Subcutaneous abdominal adipose tissue (tissue), 5 donors: ENCODE results near the gene CLDN9.
A peak's percentile ranks its signal among the peaks of the same experiment; 100 is the strongest.

ENCODE experiments used
- H3K27ac ChIP-seq: one replicate; pipeline ENCODE4 v1.7.0; 2013; ENCODE audit warnings: low read depth, mild to moderate bottlenecking, inconsistent platforms, low read length, moderate library complexity
- H3K27me3 ChIP-seq, 5 donors: one replicate each; pipeline ENCODE4 v1.7.0; 2013; ENCODE audit warnings: low read length in 5 of 5, inconsistent platforms in 1 of 5; ENCODE audit not compliant: control insufficient read depth in 5 of 5, insufficient read depth in 4 of 5
- H3K36me3 ChIP-seq, 5 donors: one replicate each; pipeline ENCODE4 v1.7.0; 2013; ENCODE audit warnings: low read length in 5 of 5; ENCODE audit not compliant: control insufficient read depth in 5 of 5, insufficient read depth in 5 of 5
- H3K4me1 ChIP-seq, 5 donors: one replicate each; pipeline ENCODE4 v1.7.0; 2013; ENCODE audit warnings: low read length in 5 of 5, mild to moderate bottlenecking in 3 of 5, moderate library complexity in 1 of 5; ENCODE audit not compliant: control insufficient read depth in 5 of 5, insufficient read depth in 5 of 5
- H3K4me3 ChIP-seq, 5 donors: one replicate each; pipeline ENCODE4 v1.7.0; 2013; ENCODE audit warnings: low read length in 5 of 5, low read depth in 1 of 5
- H3K9ac ChIP-seq, 5 donors: one replicate each; pipeline ENCODE4 v1.7.0; 2013; ENCODE audit warnings: low read length in 5 of 5, mild to moderate bottlenecking in 4 of 5, moderate library complexity in 3 of 5
- H3K9me3 ChIP-seq, 5 donors: one replicate each; pipeline ENCODE4 v1.7.0; 2013; ENCODE audit warnings: low read length in 5 of 5; ENCODE audit not compliant: control insufficient read depth in 5 of 5
- donor health status: healthy.
- donor health status: healthy.
- donor health status: healthy.
- donor health status: healthy.
- donor health status: healthy.

Gene CLDN9

GRCh38 chr16:2968368-2968737 lies 44.4 kb upstream of the CLDN9 start:
- peak overlapping the region in 4 of 5 donors; percentile 72 to 79 (median 78) for H3K4me3 ChIP-seq
- peaks cover 0 to 4% (median 0%) of the 10 kb centered on the region in 5 donors for H3K36me3 ChIP-seq
- H3K9me3 ChIP-seq = no peaks in the 10 kb centered on the region
- no peak overlapping the region for H3K27ac ChIP-seq
- H3K4me1 ChIP-seq = peaks cover 0 to 63% (median 46%) of the 10 kb centered on the region in 5 donors
- peaks cover 28 to 52% (median 40%) of the 10 kb centered on the region in 5 donors for H3K27me3 ChIP-seq
- no peak overlapping the region for H3K9ac ChIP-seq

- peaks cover 0 to 4% (median 0%) of the 10 kb centered on the region in 5 donors for H3K36me3 ChIP-seq
- no peak within 1 kb of the TSS for H3K27ac ChIP-seq
- H3K9ac ChIP-seq = peak within 1 kb of the TSS in 4 of 5 donors; percentile 21 to 64 (median 56)
- H3K27me3 ChIP-seq = peaks cover 22 to 46% (median 35%) of the 10 kb centered on the region in 5 donors
- H3K4me1 ChIP-seq = peaks cover 0 to 57% (median 41%) of the 10 kb centered on the region in 5 donors
- no peaks in the 10 kb centered on the region for H3K9me3 ChIP-seq
- H3K4me3 ChIP-seq = peak within 1 kb of the TSS in 4 of 5 donors; percentile 72 to 79 (median 78)
These were observed 43.8 kb upstream of the CLDN9 start, which contains the start of gene PAQR4 for GRCh38 chr16:2968738-2969544. TSS of gene PAQR4 (plus strand) at chr16:2969348. CDS start at chr16:2969675, 327 bp downstream.

DNA sequence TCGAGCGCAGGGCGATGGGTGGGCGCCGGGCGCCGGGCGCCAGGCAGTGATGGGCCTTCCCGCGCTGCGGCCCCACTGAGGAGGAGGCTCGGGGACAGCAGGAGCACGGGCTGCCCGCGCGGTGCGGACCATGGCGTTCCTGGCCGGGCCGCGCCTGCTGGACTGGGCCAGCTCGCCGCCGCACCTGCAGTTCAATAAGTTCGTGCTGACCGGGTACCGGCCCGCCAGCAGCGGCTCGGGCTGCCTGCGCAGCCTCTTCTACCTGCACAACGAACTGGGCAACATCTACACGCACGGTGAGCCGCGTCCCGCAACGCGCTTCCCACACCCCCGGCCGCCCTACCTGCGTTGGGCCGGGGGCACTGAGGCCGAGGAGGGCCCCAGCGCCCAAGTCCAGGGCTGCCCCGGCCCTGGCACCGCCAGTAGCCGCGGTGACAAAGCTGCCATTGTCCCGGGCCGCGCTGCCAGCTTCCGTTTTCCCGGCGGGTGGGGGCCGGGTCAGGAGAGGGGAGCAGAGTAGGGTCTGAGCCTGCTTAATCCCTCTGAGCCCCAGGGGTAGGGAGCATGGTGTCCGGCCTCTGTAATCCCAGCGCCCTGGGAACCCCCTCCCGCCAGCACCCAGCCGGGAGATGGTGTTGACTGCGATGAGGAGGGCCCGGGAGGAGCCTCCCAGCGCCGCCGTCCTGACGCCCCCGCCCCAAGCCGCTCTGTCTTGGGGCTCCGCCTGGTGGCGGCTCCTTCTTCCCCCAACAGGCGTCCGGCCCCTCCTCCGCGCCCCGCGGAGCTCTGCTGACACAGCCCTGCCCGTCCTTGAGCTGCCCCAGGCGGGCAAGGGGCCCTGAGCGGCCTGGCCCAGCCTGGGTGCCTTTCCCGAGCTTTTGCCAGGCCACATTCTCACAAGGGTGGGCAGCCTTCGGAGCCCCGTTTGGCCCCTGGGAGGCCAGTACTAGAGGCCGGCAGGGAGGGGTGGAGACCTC lies 42.9 kb upstream of the CLDN9 start:
- Histone ChIP-seq H3K4me3 (peak overlapping the region in 4 of 5 donors; percentile 72 to 79 (median 78)), H3K9ac (peak overlapping the region in 4 of 5 donors; percentile 21 to 64 (median 56)), H3K27me3 (peaks cover 13 to 39% (median 26%) of the 10 kb centered on the region in 5 donors), H3K4me1 (peaks cover 0 to 49% (median 32%) of the 10 kb centered on the region in 5 donors), H3K36me3 (peaks cover 0 to 4% (median 0%) of the 10 kb centered on the region in 5 donors), H3K9me3 (no peaks in the 10 kb centered on the region), H3K27ac (no peak overlapping the region)

GRCh38 chr16:2970563-2970962 lies 42.2 kb upstream of the CLDN9 start:
- H3K27me3 ChIP-seq = peaks cover 12 to 35% (median 25%) of the 10 kb centered on the region in 5 donors
- H3K4me1 ChIP-seq = peaks cover 0 to 47% (median 31%) of the 10 kb centered on the region in 5 donors
- H3K9me3 ChIP-seq = no peaks in the 10 kb centered on the region
- peaks cover 0 to 4% (median 0%) of the 10 kb centered on the region in 5 donors for H3K36me3 ChIP-seq
- H3K27ac ChIP-seq = no peak overlapping the region
- peak overlapping the region in 2 of 5 donors; percentile 53 to 64 for H3K9ac ChIP-seq
- H3K4me3 ChIP-seq = peak overlapping the region in 3 of 5 donors; percentile 72 to 78 (median 78)

- Histone ChIP-seq H3K9ac (no peak overlapping the region), H3K4me3 (no peak overlapping the region), H3K36me3 (peaks cover 0 to 4% (median 0%) of the 10 kb centered on the region in 5 donors), H3K27me3 (peaks cover 6 to 27% (median 17%) of the 10 kb centered on the region in 5 donors), H3K27ac (no peak overlapping the region), H3K4me1 (peaks cover 0 to 47% (median 31%) of the 10 kb centered on the region in 5 donors), H3K9me3 (no peaks in the 10 kb centered on the region)
These were observed 41.4 kb upstream of the CLDN9 start for GRCh38 chr16:2971134-2971984.

GRCh38 chr16:2971985-2972784 lies 40.5 kb upstream of the CLDN9 start:
- peaks cover 0 to 4% (median 0%) of the 10 kb centered on the region in 5 donors for H3K36me3 ChIP-seq
- H3K9me3 ChIP-seq = no peaks in the 10 kb centered on the region
- no peak overlapping the region for H3K4me3 ChIP-seq
- peaks cover 0 to 41% (median 28%) of the 10 kb centered on the region in 5 donors for H3K4me1 ChIP-seq
- no peak overlapping the region for H3K27ac ChIP-seq
- peaks cover 6 to 21% (median 11%) of the 10 kb centered on the region in 5 donors for H3K27me3 ChIP-seq
- no peak overlapping the region for H3K9ac ChIP-seq

GRCh38 chr16:2973093-2973492 lies 39.6 kb upstream of the CLDN9 start:
- Histone ChIP-seq H3K27me3 (peaks cover under 1 to 17% (median 3%) of the 10 kb centered on the region in 5 donors), H3K4me3 (no peak overlapping the region), H3K9me3 (no peaks in the 10 kb centered on the region), H3K9ac (no peak overlapping the region), H3K27ac (no peak overlapping the region), H3K36me3 (peaks cover 0 to 4% (median 0%) of the 10 kb centered on the region in 5 donors), H3K4me1 (peaks cover 0 to 33% (median 24%) of the 10 kb centered on the region in 5 donors)

- Histone ChIP-seq H3K4me1 (peaks cover 0 to 26% (median 18%) of the 10 kb centered on the region in 5 donors), H3K4me3 (no peak overlapping the region), H3K9ac (no peak overlapping the region), H3K9me3 (no peaks in the 10 kb centered on the region), H3K27me3 (peaks cover 0 to 13% (median 0%) of the 10 kb centered on the region in 5 donors), H3K36me3 (peaks cover 0 to 4% (median 0%) of the 10 kb centered on the region in 5 donors), H3K27ac (no peak overlapping the region)
These were observed 39.0 kb upstream of the CLDN9 start for GRCh38 chr16:2973605-2974318.
